GM18907 (cell line): ENCODE measurements around the gene MRPL40.

Source experiments
- ATAC-seq: cut with Tn5 transposase; IDR thresholded peaks from one replicate; pipeline ENCODE4 v1.9.1; 2021; ENCODE audit warnings: mild to moderate bottlenecking, moderate library complexity; ENCODE audit not compliant: unreplicated experiment

MRPL40 gene

GRCh38 chr22:19432133-19432851, at the start of gene MRPL40:
Gene MRPL40, plus strand, starts transcription at chr22:19432545. Its CDS starts 10 bp downstream, at chr22:19432555.
- ATAC-seq = peak; percentile 74

GRCh38 chr22:19383292-19383691, 49.1 kb upstream of the MRPL40 start:
- ATAC-seq = no peak

GRCh38 chr22:19385221-19385906, 47.0 kb upstream of the MRPL40 start:
- ATAC-seq = no peak

GRCh38 chr22:19386248-19386647, 46.1 kb upstream of the MRPL40 start:
- no peak for ATAC-seq

- no peak for ATAC-seq
Measured at GRCh38 chr22:19387038-19387437, 45.3 kb upstream of the MRPL40 start.

GRCh38 chr22:19387575-19387974, 44.8 kb upstream of the MRPL40 start:
- no peak for ATAC-seq

GRCh38 chr22:19393704-19394103, 38.6 kb upstream of the MRPL40 start:
- no peak for ATAC-seq

GRCh38 chr22:19394274-19395050, 37.9 kb upstream of the MRPL40 start:
- ATAC-seq = no peak

- no peak for ATAC-seq
Measured at GRCh38 chr22:19395276-19395675, 37.1 kb upstream of the MRPL40 start.

- no peak for ATAC-seq
Measured at GRCh38 chr22:19396561-19396933, 35.8 kb upstream of the MRPL40 start.

- no peak for ATAC-seq
Measured at GRCh38 chr22:19396934-19397733, 35.2 kb upstream of the MRPL40 start.

- ATAC-seq = no peak
Measured at GRCh38 chr22:19397734-19398104, 34.6 kb upstream of the MRPL40 start.

- no peak for ATAC-seq
Measured at GRCh38 chr22:19398206-19398605, 34.1 kb upstream of the MRPL40 start.

GRCh38 chr22:19398652-19399051, 33.7 kb upstream of the MRPL40 start:
- no peak for ATAC-seq

- ATAC-seq = no peak
Measured at GRCh38 chr22:19400881-19401280, 31.5 kb upstream of the MRPL40 start.

- no peak for ATAC-seq
Measured at GRCh38 chr22:19401483-19401882, 30.9 kb upstream of the MRPL40 start.

- ATAC-seq = no peak
Measured at GRCh38 chr22:19402642-19403191, 29.6 kb upstream of the MRPL40 start.

GRCh38 chr22:19404676-19405075, 27.7 kb upstream of the MRPL40 start:
- ATAC-seq = no peak

GRCh38 chr22:19405133-19405532, 27.2 kb upstream of the MRPL40 start:
- ATAC-seq = no peak

GRCh38 chr22:19405652-19406051, 26.7 kb upstream of the MRPL40 start:
- ATAC-seq = no peak
